ENCODE data around the gene PNMA5.
A peak's percentile ranks its signal among the peaks of the same experiment; 100 is the strongest.

PNMA5 gene

GRCh38 chrX:152968193-152968592 lies 25.7 kb downstream of the PNMA5 start:
- TF ChIP-seq POLR2AphosphoS5 (IDR thresholded peaks at IDR 0.05; ENCODE audit: borderline replicate concordance, low read depth, low read length) (no peak), FOXP2 (optimal IDR thresholded peaks at IDR 0.05; ENCODE audit: control extremely low read depth, extremely low read length, insufficient read depth) (no peak), EZH2 (IDR thresholded peaks at IDR 0.05) (no peak)
- no peak overlapping the region for H3K4me3 ChIP-seq
- no peak overlapping the region for H3K27ac ChIP-seq
- no peak for DNase-seq (ENCODE audit: low read depth, low spot score)
- H3K36me3 ChIP-seq (ENCODE audit: insufficient read depth, low read length) = no peaks in the 10 kb centered on the region
- H3K9me3 ChIP-seq (ENCODE audit: low read depth, low read length) = no peaks in the 10 kb centered on the region
- no peak overlapping the region for H3K9ac ChIP-seq (ENCODE audit: insufficient read length)

- DNase-seq (ENCODE audit: low read depth, low spot score) = no peak
- TF ChIP-seq POLR2AphosphoS5 (IDR thresholded peaks at IDR 0.05; ENCODE audit: borderline replicate concordance, low read depth, low read length) = no peak
- TF ChIP-seq EZH2 (IDR thresholded peaks at IDR 0.05) = no peak
- H3K9ac ChIP-seq (ENCODE audit: insufficient read length) = no peak overlapping the region
These were observed 33.8 kb downstream of the PNMA5 start for GRCh38 chrX:152960115-152960514.

GRCh38 chrX:152959626-152960025 lies 34.3 kb downstream of the PNMA5 start:
- no peaks in the 10 kb centered on the region for H3K9me3 ChIP-seq (ENCODE audit: low read depth, low read length)
- H3K27ac ChIP-seq = no peak overlapping the region
- H3K4me3 ChIP-seq = no peak overlapping the region
- no peak overlapping the region for H3K9ac ChIP-seq (ENCODE audit: insufficient read length)
- no peaks in the 10 kb centered on the region for H3K36me3 ChIP-seq (ENCODE audit: insufficient read depth, low read length)
- TF ChIP-seq FOXP2 (optimal IDR thresholded peaks at IDR 0.05; ENCODE audit: control extremely low read depth, extremely low read length, insufficient read depth) = no peak
- no peak for TF ChIP-seq EZH2 (IDR thresholded peaks at IDR 0.05)
- no peak for TF ChIP-seq POLR2AphosphoS5 (IDR thresholded peaks at IDR 0.05; ENCODE audit: borderline replicate concordance, low read depth, low read length)
- no peak for DNase-seq (ENCODE audit: low read depth, low spot score)

More at GRCh38 chrX:152960115-152960514, 33.8 kb downstream of the PNMA5 start:
- H3K27ac ChIP-seq = no peak overlapping the region
- H3K4me3 ChIP-seq = no peak overlapping the region
- no peaks in the 10 kb centered on the region for H3K9me3 ChIP-seq (ENCODE audit: low read depth, low read length)
- H3K36me3 ChIP-seq (ENCODE audit: insufficient read depth, low read length) = no peaks in the 10 kb centered on the region

GRCh38 chrX:152958524-152959465 lies 35.1 kb downstream of the PNMA5 start:
- no peaks in the 10 kb centered on the region for H3K9me3 ChIP-seq (ENCODE audit: low read depth, low read length)
- H3K9ac ChIP-seq (ENCODE audit: insufficient read length) = peak overlapping the region; percentile 47
- peak; percentile 70 for DNase-seq (ENCODE audit: low read depth, low spot score)
- peak overlapping the region; percentile 68 for H3K4me3 ChIP-seq
- no peaks in the 10 kb centered on the region for H3K36me3 ChIP-seq (ENCODE audit: insufficient read depth, low read length)
- TF ChIP-seq POLR2AphosphoS5 (IDR thresholded peaks at IDR 0.05; ENCODE audit: borderline replicate concordance, low read depth, low read length) = peak; percentile 53; the same call in 1 of the 2 replicates
- no peak for TF ChIP-seq FOXP2 (optimal IDR thresholded peaks at IDR 0.05; ENCODE audit: control extremely low read depth, extremely low read length, insufficient read depth)
- TF ChIP-seq EZH2 (IDR thresholded peaks at IDR 0.05) = no peak
- H3K27ac ChIP-seq = no peak overlapping the region

- no peak for DNase-seq (ENCODE audit: low read depth, low spot score)
- Histone ChIP-seq H3K36me3 (ENCODE audit: insufficient read depth, low read length) (no peaks in the 10 kb centered on the region), H3K4me3 (peak overlapping the region; percentile 68), H3K9ac (ENCODE audit: insufficient read length) (peak overlapping the region; percentile 47), H3K27ac (no peak overlapping the region), H3K9me3 (ENCODE audit: low read depth, low read length) (no peaks in the 10 kb centered on the region)
- TF ChIP-seq FOXP2 (optimal IDR thresholded peaks at IDR 0.05; ENCODE audit: control extremely low read depth, extremely low read length, insufficient read depth) = no peak
These were observed 35.9 kb downstream of the PNMA5 start for GRCh38 chrX:152958047-152958446.

GRCh38 chrX:152950786-152951185 lies 43.1 kb downstream of the PNMA5 start:
- no peaks in the 10 kb centered on the region for H3K36me3 ChIP-seq (ENCODE audit: insufficient read depth, low read length)

GRCh38 chrX:152949114-152949513 lies 44.8 kb downstream of the PNMA5 start:
- H3K36me3 ChIP-seq (ENCODE audit: insufficient read depth, low read length) = no peaks in the 10 kb centered on the region
- no peak overlapping the region for H3K27ac ChIP-seq
- no peak overlapping the region for H3K9ac ChIP-seq (ENCODE audit: insufficient read length)
- no peak for DNase-seq (ENCODE audit: low read depth, low spot score)
- H3K4me3 ChIP-seq = no peak overlapping the region
- TF ChIP-seq POLR2AphosphoS5 (IDR thresholded peaks at IDR 0.05; ENCODE audit: borderline replicate concordance, low read depth, low read length) (no peak), FOXP2 (optimal IDR thresholded peaks at IDR 0.05; ENCODE audit: control extremely low read depth, extremely low read length, insufficient read depth) (no peak), EZH2 (IDR thresholded peaks at IDR 0.05) (no peak)
- H3K9me3 ChIP-seq (ENCODE audit: low read depth, low read length) = no peaks in the 10 kb centered on the region

More at GRCh38 chrX:152950786-152951185, 43.1 kb downstream of the PNMA5 start:
- H3K9ac ChIP-seq (ENCODE audit: insufficient read length) = no peak overlapping the region
- no peak overlapping the region for H3K27ac ChIP-seq
- DNase-seq (ENCODE audit: low read depth, low spot score) = no peak
- H3K4me3 ChIP-seq = no peak overlapping the region
- TF ChIP-seq EZH2 (IDR thresholded peaks at IDR 0.05) (no peak), FOXP2 (optimal IDR thresholded peaks at IDR 0.05; ENCODE audit: control extremely low read depth, extremely low read length, insufficient read depth) (no peak), POLR2AphosphoS5 (IDR thresholded peaks at IDR 0.05; ENCODE audit: borderline replicate concordance, low read depth, low read length) (no peak)
- H3K9me3 ChIP-seq (ENCODE audit: low read depth, low read length) = no peaks in the 10 kb centered on the region

GRCh38 chrX:152946681-152947080 lies 47.2 kb downstream of the PNMA5 start:
- TF ChIP-seq FOXP2 (optimal IDR thresholded peaks at IDR 0.05; ENCODE audit: control extremely low read depth, extremely low read length, insufficient read depth) (no peak), POLR2AphosphoS5 (IDR thresholded peaks at IDR 0.05; ENCODE audit: borderline replicate concordance, low read depth, low read length) (no peak), EZH2 (IDR thresholded peaks at IDR 0.05) (no peak)
- Histone ChIP-seq H3K9me3 (ENCODE audit: low read depth, low read length) (no peaks in the 10 kb centered on the region), H3K4me3 (no peak overlapping the region), H3K9ac (ENCODE audit: insufficient read length) (no peak overlapping the region), H3K27ac (no peak overlapping the region), H3K36me3 (ENCODE audit: insufficient read depth, low read length) (no peaks in the 10 kb centered on the region)
- no peak for DNase-seq (ENCODE audit: low read depth, low spot score)

Measured in SK-N-MC (cell line).